ENCODE measurements around the gene RAPGEF1.
A peak's percentile ranks its signal among the peaks of the same experiment; 100 is the strongest.

Gene RAPGEF1

GRCh38 chr9:131719262-131719908, 20.5 kb downstream of the RAPGEF1 start:
- peak overlapping the region in 10 of 11 experiments; percentile 14 to 82 (median 34); a peak in 13 of 22 replicates for H3K4me2 ChIP-seq
- TF ChIP-seq Cebpa-rat (IDR thresholded peaks at IDR 0.05), result no peak
- peaks cover 33 to 98% (median 55%) of the 10 kb centered on the region in 11 experiments; a peak in 21 of 22 replicates for H4K20me1 ChIP-seq
- no peak overlapping the region for H3K4me3 ChIP-seq
- H3K9me3 ChIP-seq (replicated peaks in 1 of 11), result peaks cover 0 to 12% (median 7%) of the 10 kb centered on the region in 11 experiments; a peak in 6 of 22 replicates
- peaks cover 60 to 99% (median 71%) of the 10 kb centered on the region in 10 experiments for H3K4me1 ChIP-seq
- peak overlapping the region; percentile 11 to 98 (median 52); a peak in 19 of 22 replicates for H3K27ac ChIP-seq
- no peaks in the 10 kb centered on the region for H3K27me3 ChIP-seq
- peak overlapping the region in 4 of 11 experiments; percentile 2 to 63 (median 50); a peak in 4 of 22 replicates for H3K9ac ChIP-seq
- H3K36me3 ChIP-seq, result peaks cover 45 to 84% (median 76%) of the 10 kb centered on the region in 11 experiments

- Histone ChIP-seq H3K4me3 (no peak overlapping the region), H3K27ac (peak overlapping the region; percentile 11 to 98 (median 52); a peak in 12 of 22 replicates), H3K27me3 (no peaks in the 10 kb centered on the region), H3K9me3 (replicated peaks in 1 of 11) (peaks cover 0 to 3% (median 0%) of the 10 kb centered on the region in 11 experiments; a peak in 1 of 22 replicates), H3K4me2 (peak overlapping the region in 7 of 11 experiments; percentile 3 to 82 (median 14); a peak in 11 of 22 replicates), H3K9ac (peak overlapping the region in 2 of 11 experiments; percentile 18 to 63; a peak in 1 of 22 replicates), H4K20me1 (peaks cover 46 to 98% (median 65%) of the 10 kb centered on the region in 11 experiments; a peak in 21 of 22 replicates), H3K36me3 (peaks cover 41 to 87% (median 73%) of the 10 kb centered on the region in 11 experiments), H3K4me1 (peaks cover 49 to 99% (median 65%) of the 10 kb centered on the region in 10 experiments)
- TF ChIP-seq Cebpa-rat (IDR thresholded peaks at IDR 0.05), result no peak
These were observed 22.0 kb downstream of the RAPGEF1 start for GRCh38 chr9:131717719-131718460.

DNA sequence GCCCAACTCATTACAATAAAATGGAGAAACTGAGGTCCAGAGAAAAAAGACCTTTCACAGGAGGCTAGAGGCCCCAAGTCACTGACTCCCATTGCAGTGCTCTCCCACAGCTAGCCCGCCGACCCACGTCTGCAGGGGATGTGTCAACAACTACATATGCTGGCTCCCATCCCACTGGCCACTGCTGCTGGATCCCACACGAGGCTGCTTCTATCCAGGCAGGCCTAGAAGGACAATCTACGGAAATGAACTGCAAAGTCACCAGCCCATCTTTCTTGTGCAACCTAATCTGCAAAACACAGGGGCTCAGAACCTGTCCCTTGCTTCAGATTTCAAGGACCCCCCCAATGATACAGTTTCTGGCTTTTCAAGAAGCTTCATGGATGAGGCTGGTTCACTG, 24.0 kb downstream of the RAPGEF1 start:
- Histone ChIP-seq H3K9me3 (replicated peaks in 1 of 11) (no peaks in the 10 kb centered on the region), H3K4me1 (peaks cover 41 to 100% (median 65%) of the 10 kb centered on the region in 10 experiments), H3K9ac (no peak overlapping the region), H3K27me3 (no peaks in the 10 kb centered on the region), H3K27ac (peak overlapping the region in 1 of 11 experiments; percentile 98; a peak in 1 of 22 replicates), H3K4me3 (no peak overlapping the region), H3K4me2 (no peak overlapping the region; a peak in 1 of 22 replicates), H4K20me1 (peaks cover 57 to 98% (median 81%) of the 10 kb centered on the region in 11 experiments; a peak in 21 of 22 replicates), H3K36me3 (peaks cover 27 to 76% (median 61%) of the 10 kb centered on the region in 11 experiments)
- TF ChIP-seq Cebpa-rat (IDR thresholded peaks at IDR 0.05), result no peak

- H3K4me2 ChIP-seq, result peak overlapping the region in 3 of 11 experiments; percentile 3 to 38 (median 36); a peak in 4 of 22 replicates
- peaks cover 25 to 67% (median 56%) of the 10 kb centered on the region in 11 experiments for H3K36me3 ChIP-seq
- H3K27me3 ChIP-seq, result no peaks in the 10 kb centered on the region
- H4K20me1 ChIP-seq, result peaks cover 68 to 99% (median 92%) of the 10 kb centered on the region in 11 experiments; a peak in 21 of 22 replicates
- H3K9ac ChIP-seq, result no peak overlapping the region; a peak in 1 of 22 replicates
- peak overlapping the region in 1 of 11 experiments; percentile 18; a peak in 1 of 22 replicates for H3K27ac ChIP-seq
- no peaks in the 10 kb centered on the region for H3K9me3 ChIP-seq (replicated peaks in 1 of 11)
- peaks cover 41 to 100% (median 66%) of the 10 kb centered on the region in 10 experiments for H3K4me1 ChIP-seq
- H3K4me3 ChIP-seq, result no peak overlapping the region
- TF ChIP-seq Cebpa-rat (IDR thresholded peaks at IDR 0.05), result no peak
These were observed 25.1 kb downstream of the RAPGEF1 start for GRCh38 chr9:131714821-131715220.

GRCh38 chr9:131714161-131714646, 25.7 kb downstream of the RAPGEF1 start:
- Histone ChIP-seq H3K36me3 (peaks cover 25 to 70% (median 57%) of the 10 kb centered on the region in 11 experiments), H3K9me3 (replicated peaks in 1 of 11) (no peaks in the 10 kb centered on the region), H4K20me1 (peaks cover 72 to 100% (median 97%) of the 10 kb centered on the region in 11 experiments; a peak in 21 of 22 replicates), H3K27me3 (no peaks in the 10 kb centered on the region), H3K4me2 (peak overlapping the region in 5 of 11 experiments; percentile 2 to 38 (median 3); a peak in 7 of 22 replicates), H3K4me1 (peaks cover 41 to 100% (median 66%) of the 10 kb centered on the region in 10 experiments), H3K4me3 (no peak overlapping the region), H3K27ac (peak overlapping the region in 1 of 11 experiments; percentile 1; a peak in 1 of 22 replicates), H3K9ac (peak overlapping the region in 1 of 11 experiments; percentile 36; a peak in 3 of 22 replicates)
- TF ChIP-seq Cebpa-rat (IDR thresholded peaks at IDR 0.05), result no peak

DNA sequence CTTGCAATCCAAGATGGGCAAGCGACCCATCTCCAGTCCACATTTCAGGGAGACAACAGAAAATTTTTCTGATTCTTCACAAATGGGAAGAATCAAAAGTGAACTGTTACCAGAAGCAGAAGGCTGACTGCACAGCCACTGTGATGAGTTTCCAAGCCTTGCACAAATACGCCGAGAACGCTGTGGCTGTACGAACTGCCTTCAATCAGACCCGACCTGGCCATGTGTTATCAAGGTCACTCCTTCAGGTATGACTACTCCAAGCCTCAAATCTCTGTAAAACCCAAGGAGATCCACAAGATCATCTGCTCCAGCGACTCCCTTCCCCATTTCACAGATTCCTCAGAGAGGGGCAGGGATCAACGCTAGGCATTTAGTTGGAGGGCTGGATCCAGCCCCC, 26.9 kb downstream of the RAPGEF1 start:
- Histone ChIP-seq H3K4me2 (peak overlapping the region in 3 of 11 experiments; percentile 1 to 84 (median 49); a peak in 6 of 22 replicates), H3K36me3 (peaks cover 25 to 68% (median 52%) of the 10 kb centered on the region in 11 experiments), H3K9me3 (replicated peaks in 1 of 11) (no peaks in the 10 kb centered on the region), H4K20me1 (peaks cover 66 to 100% (median 89%) of the 10 kb centered on the region in 11 experiments; a peak in 21 of 22 replicates), H3K4me1 (peaks cover 41 to 100% (median 67%) of the 10 kb centered on the region in 10 experiments), H3K27me3 (no peaks in the 10 kb centered on the region), H3K4me3 (no peak overlapping the region), H3K27ac (peak overlapping the region in 6 of 11 experiments; percentile 3 to 86 (median 12); a peak in 6 of 22 replicates), H3K9ac (no peak overlapping the region)
- TF ChIP-seq Cebpa-rat (IDR thresholded peaks at IDR 0.05), result no peak

GRCh38 chr9:131712151-131712716, 27.6 kb downstream of the RAPGEF1 start:
- no peak for TF ChIP-seq Cebpa-rat (IDR thresholded peaks at IDR 0.05)
- Histone ChIP-seq H3K4me3 (no peak overlapping the region), H3K9me3 (replicated peaks in 1 of 11) (no peaks in the 10 kb centered on the region), H3K27me3 (no peaks in the 10 kb centered on the region), H3K27ac (peak overlapping the region in 4 of 11 experiments; percentile 11 to 86 (median 27); a peak in 8 of 22 replicates), H3K4me1 (peaks cover 44 to 100% (median 71%) of the 10 kb centered on the region in 10 experiments), H3K4me2 (peak overlapping the region in 5 of 11 experiments; percentile 3 to 84 (median 49); a peak in 8 of 22 replicates), H3K9ac (no peak overlapping the region; a peak in 1 of 22 replicates), H3K36me3 (peaks cover 25 to 60% (median 44%) of the 10 kb centered on the region in 11 experiments), H4K20me1 (peaks cover 58 to 100% (median 85%) of the 10 kb centered on the region in 11 experiments; a peak in 21 of 22 replicates)
